LNCAP (cell line): ENCODE measurements around the gene SLC45A3.

Experiments
- CTCF ChIP-seq: fragments of 450-650 bp; IDR thresholded peaks from 2 replicates; pipeline ENCODE4 v1.5.1; 2017; ENCODE audit warnings: mild to moderate bottlenecking

SLC45A3 gene

GRCh38 chr1:205680073-205680851 is at the start of gene SLC45A3:
Gene SLC45A3 (minus strand): TSS chr1:205680509. CDS start chr1:205664656, 15,853 bp downstream.
- no peak for TF ChIP-seq CTCF

- TF ChIP-seq CTCF: no peak
These were observed 46.4 kb upstream of the SLC45A3 start for GRCh38 chr1:205726619-205727125.

- no peak for TF ChIP-seq CTCF
These were observed 45.2 kb upstream of the SLC45A3 start for GRCh38 chr1:205725514-205725913.

GRCh38 chr1:205719762-205720161 is 39.5 kb upstream of the SLC45A3 start:
- no peak for TF ChIP-seq CTCF

GRCh38 chr1:205719015-205719414 is 38.7 kb upstream of the SLC45A3 start:
- TF ChIP-seq CTCF: no peak

- TF ChIP-seq CTCF: no peak
These were observed 36.2 kb upstream of the SLC45A3 start for GRCh38 chr1:205716371-205717132.

- TF ChIP-seq CTCF: no peak
These were observed 35.3 kb upstream of the SLC45A3 start for GRCh38 chr1:205715628-205716027.
